HG02642 (cell line): ENCODE data around the gene ITIH4.

ENCODE experiments used
- ATAC-seq: cut with Tn5 transposase; IDR thresholded peaks from one replicate; pipeline ENCODE4 v1.9.1; 2021; ENCODE audit warnings: mild to moderate bottlenecking; ENCODE audit not compliant: unreplicated experiment, poor library complexity

Gene ITIH4

GRCh38 chr3:52805270-52806039 is 25.0 kb downstream of the ITIH4 start:
- no peak for ATAC-seq

DNA sequence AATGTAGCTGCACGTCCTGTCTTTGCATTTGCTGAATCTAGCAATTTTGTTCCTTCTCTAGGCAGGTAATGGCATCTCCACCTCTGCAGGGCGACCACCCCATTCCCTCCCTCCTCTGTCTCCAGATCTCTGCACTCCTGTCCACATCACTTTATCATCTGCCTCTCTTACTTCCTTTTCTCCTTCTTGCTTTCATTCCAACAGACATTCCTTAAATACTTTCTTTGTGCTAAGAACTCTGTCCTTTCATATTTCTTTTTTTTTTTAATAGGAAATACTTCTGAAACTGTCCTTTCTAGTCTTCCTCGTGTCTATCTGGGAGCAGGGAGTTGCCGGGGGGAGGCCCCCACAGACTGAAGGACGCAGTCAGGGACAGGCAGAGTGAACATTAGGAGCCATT is 28.6 kb downstream of the ITIH4 start:
- no peak for ATAC-seq

- no peak for ATAC-seq
These were observed 30.4 kb downstream of the ITIH4 start for GRCh38 chr3:52800079-52800478.

DNA sequence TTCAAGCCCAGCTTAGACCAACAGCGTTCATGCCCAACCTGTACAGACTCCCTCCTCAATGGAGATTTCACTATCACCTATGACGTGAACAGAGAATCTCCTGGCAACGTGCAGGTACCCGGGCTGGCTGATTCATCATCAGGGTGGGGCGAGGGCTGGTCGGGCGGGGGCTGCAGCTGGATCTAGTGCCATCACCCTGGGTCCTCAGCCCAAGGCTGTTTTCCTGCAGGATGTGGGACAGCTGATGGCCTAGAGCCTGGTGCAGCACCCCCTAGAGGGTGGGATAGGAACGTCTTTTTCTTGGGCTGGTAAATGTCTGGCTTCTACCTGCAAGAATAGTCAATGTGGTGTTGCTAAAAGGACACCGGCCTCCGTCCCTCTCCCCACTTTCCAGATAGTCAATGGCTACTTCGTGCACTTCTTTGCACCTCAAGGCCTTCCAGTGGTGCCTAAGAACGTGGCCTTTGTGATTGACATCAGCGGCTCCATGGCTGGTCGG is 31.4 kb downstream of the ITIH4 start:
- no peak for ATAC-seq

DNA sequence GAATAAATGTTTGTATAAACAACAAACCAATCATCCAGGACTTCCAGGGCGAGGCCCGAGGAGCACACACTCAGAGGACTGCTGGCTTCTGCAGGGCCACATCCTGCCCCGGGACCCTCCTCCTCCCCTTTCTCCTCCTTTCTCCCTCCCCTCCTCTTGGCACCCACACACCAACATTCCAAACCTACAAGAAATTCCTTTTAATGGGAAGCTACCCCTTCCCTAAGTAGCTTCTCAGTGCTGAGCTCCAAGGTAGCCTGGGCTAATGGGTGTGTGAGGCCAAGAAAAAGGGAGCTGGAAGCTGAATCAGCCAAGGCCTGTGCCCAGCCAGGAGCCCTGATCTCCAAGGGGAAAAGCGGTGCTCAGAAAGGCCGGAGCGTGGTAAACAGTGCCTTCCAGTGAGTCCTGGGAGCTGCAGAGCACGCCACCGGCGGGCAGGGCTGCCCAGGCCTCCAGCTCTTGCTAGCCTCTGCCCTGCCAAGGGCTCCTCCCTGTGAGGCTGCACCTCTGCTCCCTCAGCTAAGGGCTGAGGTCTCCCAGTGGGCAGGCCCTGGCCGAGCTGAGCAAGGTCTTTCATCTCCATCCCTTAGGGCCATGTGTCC is 32.0 kb downstream of the ITIH4 start:
- ATAC-seq: no peak

GRCh38 chr3:52796411-52796810 is 34.1 kb downstream of the ITIH4 start:
- no peak for ATAC-seq

- ATAC-seq: no peak
These were observed 35.1 kb downstream of the ITIH4 start for GRCh38 chr3:52795298-52795900.

- ATAC-seq: no peak
These were observed 35.8 kb downstream of the ITIH4 start, which contains the start of gene ITIH3 for GRCh38 chr3:52794612-52795099. Gene ITIH3 (plus strand): TSS chr3:52794796. CDS start chr3:52794804, 8 bp downstream.

- ATAC-seq: no peak
These were observed 36.5 kb downstream of the ITIH4 start for GRCh38 chr3:52793702-52794611.

DNA sequence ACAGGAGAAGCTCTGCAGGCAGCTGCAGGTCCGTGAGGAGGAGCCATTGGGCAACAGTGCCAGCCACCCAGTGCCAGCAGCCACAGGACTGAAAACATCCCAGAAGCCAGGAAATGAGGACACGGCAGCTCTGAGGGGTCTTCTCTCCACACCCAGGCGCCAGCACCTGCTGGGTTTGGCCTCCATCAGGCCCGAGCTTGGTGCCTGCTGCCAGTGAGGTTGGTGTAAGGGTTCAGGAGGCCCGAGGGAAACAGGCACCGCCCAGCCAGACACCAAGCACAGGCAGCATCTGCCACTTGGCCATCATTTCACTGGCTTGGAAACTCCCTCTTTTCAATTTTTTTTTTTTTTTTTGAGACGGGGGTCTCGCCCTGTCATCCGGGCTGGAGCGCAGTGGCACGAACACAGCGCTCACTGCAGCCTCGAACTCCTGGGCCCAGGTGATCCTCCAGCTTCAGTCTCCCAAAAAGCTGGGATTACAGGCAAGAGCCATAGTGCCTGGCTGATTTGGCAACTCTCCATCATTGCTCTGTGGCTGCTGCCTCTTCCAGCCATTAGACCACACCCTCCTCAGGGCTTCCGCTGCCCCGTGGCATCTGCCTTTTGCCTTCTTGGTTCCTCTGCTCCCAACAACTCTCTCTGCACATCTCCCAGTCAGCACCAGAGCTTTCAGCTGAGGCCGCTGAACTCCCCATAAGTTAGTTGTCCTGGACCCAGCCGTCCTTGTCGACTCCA is 37.3 kb downstream of the ITIH4 start:
- ATAC-seq: no peak

DNA sequence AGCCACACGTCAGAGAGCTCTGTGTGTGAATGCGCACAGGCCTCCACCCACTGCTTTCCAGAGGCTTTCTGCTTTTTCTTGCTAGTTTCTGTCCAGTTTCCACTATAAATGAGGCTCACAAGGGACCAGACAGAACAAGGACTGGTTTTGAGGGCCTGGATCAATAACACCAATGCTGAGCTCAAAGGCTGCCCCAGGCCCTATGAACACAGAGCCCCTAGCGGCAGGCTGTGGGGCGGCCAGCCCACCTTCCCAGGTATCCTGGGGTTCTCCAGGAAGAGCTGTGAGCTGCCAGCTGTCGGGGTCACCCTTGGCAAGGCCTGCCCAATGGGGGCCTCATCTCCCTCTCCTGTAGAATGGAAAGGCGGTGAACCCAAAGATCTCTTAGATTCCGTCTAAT is 38.1 kb downstream of the ITIH4 start:
- ATAC-seq: no peak

GRCh38 chr3:52791928-52792327 is 38.5 kb downstream of the ITIH4 start:
- ATAC-seq: no peak

- ATAC-seq: no peak
These were observed 39.1 kb downstream of the ITIH4 start for GRCh38 chr3:52791366-52791765.

- ATAC-seq: no peak
These were observed 39.7 kb downstream of the ITIH4 start for GRCh38 chr3:52790741-52791140.

DNA sequence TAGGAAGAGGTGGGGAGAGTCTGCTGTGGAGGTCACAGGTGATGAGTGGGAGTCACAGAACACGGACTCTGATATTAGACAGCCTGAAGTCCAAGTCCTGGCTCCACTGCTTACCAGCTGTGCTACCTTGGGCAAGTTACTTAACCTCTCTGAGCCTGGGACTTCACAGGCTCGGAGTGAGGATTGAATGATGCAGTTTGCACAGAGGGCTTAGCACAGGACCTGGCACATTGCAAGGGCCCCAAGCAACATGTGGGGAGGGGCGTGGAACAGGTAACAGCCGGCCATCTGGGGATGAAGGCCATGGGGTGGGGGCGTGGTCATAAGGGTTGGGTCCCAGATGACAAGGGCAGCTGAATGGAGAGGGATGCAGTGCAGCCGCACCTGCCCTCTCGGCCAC is 40.1 kb downstream of the ITIH4 start:
- no peak for ATAC-seq

DNA sequence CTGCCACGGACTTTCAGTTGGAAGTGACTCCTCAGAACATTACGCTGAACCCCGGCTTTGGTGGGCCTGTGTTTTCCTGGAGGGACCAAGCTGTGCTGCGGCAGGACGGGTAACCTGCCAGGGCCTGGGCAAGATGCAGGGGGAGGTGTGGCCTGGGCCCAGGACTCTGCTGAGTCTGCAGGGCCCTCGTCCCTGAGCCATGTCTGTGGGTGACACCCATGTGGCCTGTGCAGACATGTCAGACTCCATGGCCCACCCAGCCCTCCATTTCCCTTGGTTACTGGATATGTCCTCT is 40.8 kb downstream of the ITIH4 start:
- no peak for ATAC-seq

DNA sequence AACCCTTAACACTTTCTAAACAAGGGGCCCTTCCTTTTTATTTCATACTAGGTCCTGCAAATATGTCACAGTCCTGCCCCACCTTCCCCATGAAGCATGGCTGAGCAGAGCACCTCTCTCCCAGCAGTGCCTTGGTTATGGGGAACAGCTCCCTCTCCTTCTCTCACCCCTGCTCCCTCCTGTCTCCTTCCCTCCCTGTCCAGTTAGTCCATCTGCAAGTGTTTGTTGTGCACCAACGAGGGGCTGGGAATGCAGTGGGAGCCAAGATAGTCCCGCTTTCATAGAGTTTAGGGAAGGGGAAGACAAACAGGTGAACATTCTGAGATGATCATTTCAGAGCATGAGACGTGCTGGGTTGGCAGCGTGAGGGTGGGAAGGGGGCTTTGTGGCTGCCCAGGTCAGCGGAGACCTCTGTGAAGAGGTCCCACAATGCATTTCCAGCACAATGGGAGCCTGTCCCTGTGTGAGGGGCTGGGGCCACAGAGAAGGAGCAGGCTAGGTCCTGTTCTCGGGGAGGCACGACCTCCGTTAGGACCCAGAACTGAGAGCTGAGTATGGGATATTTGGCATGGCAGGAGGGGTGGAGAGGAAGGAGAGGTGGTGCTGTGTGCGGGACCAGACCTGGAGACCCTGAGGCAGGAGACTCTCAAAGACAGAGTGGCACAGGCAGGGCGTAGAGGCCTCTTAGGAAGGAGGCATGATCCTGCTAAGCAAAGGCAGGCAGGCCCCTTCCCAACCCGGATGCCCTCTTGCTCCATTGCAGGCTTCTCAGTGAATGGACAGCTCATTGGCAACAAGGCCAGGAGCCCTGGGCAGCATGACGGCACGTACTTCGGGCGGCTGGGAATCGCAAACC is 41.4 kb downstream of the ITIH4 start:
- ATAC-seq: no peak

GRCh38 chr3:52787672-52788625 is 42.5 kb downstream of the ITIH4 start:
- ATAC-seq: no peak
